DMS153 treated with DMSO at 0.1 percent for 48 hours (cell line): ENCODE data around the gene RFC4.

Experiments used
- DNase-seq: peaks from one replicate; lab custom pipeline; 2025; ENCODE audit not compliant: unreplicated experiment; lab: John Stamatoyannopoulos, UW

RFC4 gene

DNA sequence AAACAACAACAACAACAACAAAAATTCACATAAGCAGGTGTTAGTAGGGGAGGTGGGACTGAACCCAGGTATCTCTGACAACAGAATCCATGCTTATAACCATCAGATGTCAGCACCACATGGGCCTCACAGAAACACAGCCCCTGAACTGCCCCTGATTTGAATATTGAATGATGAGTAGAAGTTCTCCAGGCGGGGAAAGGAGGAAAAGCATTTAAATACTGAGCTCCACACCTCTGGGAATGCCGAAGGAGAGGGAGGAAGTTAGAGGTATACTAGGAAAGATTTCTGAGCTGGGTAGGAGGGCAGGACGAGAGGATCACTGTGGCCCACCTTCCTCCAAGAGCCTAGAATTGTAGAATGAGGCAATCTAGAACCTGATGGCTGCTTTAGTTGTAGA lies 54.8 kb downstream of the RFC4 start:
- DNase-seq, result no peak

DNA sequence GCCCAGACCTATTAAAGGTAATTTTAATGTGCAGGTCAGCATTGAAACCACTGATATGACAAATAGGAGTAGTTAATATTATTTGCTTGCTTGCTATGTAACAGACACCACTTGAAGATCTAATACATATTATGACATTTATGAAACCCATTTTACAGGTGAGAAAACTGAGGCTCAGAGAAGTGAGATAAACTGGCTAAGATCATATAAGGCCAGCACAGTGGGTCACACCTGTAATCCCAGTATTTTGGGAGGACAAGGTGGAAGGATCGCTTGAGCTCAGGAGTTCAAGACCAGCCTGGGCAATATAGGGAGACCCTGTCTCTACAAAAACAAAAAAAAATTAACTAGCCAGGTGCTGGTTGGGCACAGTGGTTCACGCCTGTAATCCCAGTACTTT lies 56.0 kb downstream of the RFC4 start:
- no peak for DNase-seq

DNA sequence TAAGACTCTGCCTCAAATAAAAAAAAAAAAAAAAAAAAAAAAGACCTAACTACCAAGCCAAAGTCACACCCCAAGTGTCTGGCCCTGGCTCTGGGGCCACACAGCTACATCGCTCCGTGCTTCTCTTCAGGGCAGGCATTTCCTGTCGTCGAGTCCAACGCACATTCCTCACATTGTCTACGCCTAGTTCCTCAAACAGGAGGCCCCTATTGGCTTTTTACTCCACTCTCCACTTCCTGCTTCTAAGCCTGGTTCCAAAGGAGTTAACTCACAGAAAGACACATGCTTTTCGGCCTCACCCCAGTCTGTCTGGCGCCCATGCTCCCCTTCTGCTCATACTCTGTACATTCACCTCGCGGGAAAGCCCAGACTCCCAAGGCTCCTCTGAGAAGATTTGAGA lies 60.3 kb downstream of the RFC4 start:
- DNase-seq, result no peak

DNA sequence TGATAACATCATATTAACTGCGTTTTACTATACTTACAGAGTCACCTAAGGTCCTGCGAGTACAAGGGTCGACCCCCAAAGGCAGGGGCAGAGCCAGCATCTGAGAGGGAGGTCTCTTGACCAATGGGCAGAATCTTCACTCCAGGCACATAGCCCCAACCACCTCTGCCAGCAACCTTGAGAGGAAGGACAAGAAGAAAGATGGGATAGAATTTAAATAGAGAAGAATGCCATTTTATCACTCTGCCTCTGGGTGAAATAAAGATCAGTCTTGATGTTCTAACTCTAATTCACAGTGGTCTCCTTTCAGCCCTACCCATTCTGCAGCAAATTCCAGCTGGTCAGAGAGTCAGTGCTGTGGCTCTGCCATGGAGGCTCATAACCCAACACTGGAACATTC lies 62.6 kb downstream of the RFC4 start:
- DNase-seq, result no peak

DNA sequence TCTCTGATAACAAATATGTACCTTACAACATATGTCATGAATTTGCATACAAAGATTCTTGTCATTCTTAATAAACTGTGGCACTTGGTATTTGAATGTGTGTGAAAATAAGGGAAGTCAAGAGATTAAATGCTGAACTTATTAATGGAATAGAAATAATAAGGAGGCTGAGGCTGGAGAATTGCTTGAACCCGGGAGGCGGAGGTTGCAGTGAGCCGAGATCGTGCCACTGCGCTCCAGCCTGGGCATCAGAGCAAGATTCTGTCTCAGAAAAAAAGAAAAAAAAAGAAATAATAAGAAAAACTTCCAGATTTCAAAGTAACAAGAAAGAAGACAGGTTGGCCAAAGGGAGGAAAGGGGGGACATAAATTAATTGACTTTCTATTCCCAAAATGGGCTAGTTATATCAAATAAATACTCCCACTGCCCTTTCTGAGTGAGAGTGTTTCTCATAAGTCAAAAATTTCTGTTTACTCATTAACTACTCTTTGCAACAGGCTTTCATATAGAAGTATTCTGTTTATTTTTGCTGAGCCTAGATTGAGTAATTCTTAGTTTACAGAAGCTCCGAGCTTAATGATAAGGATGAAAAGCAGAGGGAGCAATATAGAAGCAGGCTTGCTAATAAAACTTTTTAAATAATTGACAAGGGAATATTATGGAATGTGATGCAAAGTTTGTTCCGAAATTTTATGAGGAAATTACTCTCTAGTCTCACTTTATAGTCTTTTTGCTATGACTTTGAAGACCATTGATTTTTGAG lies 63.5 kb downstream of the RFC4 start:
- DNase-seq, result no peak
